GM19351 (cell line): ENCODE data around the gene ITPR1.

Experiments used
- ATAC-seq: cut with Tn5 transposase; IDR thresholded peaks from one replicate; pipeline ENCODE4 v1.9.1; 2021; ENCODE audit warnings: mild to moderate bottlenecking, moderate library complexity; ENCODE audit not compliant: unreplicated experiment

Gene ITPR1

DNA sequence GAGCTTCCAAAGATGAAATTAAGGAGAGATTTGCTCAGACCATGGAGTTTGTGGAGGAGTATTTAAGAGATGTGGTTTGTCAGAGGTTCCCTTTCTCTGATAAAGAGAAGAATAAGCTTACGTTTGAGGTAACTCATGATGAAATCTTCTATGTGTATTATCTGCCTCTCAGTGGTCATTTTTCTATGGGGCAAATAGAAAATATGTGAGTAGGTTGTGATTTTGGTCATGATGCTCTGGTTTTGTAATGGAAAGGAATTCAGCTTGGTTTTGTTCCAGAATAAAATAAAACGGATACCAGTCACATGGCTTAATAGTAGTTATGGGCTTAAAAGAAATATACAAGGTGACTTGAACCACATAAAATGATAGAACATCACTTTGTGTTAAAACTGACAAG is 181.1 kb downstream of the ITPR1 start:
- ATAC-seq: no peak

DNA sequence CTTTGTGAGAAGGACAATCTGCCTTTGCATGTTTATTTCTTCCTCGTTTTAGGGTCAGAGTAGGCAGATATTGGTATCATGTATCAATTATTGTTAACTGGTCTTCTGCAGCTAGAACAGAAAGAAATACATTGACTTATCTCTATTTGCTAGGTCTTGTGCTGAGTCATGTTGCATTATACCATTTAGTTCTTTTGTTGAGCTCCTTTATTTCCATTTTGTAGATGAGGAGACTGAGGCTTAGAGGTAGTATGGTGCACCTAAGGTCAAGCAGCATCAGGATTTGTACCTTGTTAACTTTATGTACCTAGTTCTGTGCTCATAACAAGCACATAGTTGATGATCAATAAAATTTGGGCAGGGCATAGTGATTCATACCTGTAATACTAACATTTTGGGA is 182.6 kb downstream of the ITPR1 start:
- no peak for ATAC-seq

- ATAC-seq: no peak
These were observed 185.2 kb downstream of the ITPR1 start for GRCh38 chr3:4678320-4678719.

DNA sequence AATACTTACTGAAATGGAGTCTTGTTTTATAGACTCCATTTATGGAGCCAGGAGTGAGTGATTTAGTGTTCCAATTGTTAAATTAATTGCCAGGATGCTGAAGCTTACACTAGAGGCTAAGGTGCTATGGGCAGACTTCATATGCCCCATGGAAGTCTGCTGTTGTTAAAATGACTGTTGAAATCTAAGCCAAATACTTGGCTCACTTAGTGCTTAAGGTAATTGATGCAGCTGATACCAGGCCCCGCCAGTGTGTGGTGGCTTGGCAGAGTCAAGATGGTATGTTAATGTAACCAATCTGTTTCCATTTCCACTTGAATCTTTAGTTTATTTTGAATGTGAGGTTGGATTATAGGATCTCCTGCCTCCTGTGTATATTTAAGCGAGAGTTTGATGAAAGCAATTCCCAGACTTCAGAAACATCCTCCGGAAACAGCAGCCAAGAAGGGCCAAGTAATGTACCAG is 187.1 kb downstream of the ITPR1 start:
- ATAC-seq: no peak

- no peak for ATAC-seq
These were observed 187.7 kb downstream of the ITPR1 start for GRCh38 chr3:4680871-4681300.

- no peak for ATAC-seq
These were observed 188.2 kb downstream of the ITPR1 start for GRCh38 chr3:4681301-4681700.

GRCh38 chr3:4684117-4684516 is 191.0 kb downstream of the ITPR1 start:
- ATAC-seq: no peak

GRCh38 chr3:4684976-4685375 is 191.8 kb downstream of the ITPR1 start:
- ATAC-seq: no peak

DNA sequence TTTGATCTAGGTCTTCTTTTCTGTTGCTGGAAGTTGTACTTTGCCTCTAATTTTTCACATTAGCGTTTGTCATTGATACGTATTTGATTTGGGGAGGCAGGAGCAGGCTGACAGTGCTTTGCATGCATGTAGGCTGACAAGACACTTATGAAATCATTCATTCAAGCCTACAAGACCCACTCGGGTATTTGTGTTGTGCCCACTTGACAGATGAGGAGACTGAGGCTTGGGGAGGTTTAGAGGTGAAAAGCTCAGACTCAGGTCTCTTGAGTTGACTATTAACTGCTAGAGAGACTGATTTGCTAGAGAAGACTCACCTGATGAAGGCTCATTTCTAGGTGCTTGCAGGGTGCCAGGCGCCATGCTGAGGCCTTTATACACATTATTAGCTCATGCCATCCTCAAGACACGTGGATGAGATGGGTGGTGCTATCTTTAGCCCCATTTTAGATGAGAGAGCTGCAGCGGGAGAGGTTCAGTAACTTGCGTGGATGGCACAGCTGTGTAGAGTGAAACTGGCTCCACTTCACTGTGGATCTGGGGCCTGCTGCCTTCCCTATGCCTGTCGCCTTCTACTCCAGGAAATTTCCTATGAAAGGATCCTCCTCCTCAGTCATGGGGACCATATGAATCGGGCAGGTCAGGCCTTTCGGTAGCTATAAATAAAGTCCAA is 192.7 kb downstream of the ITPR1 start:
- ATAC-seq: no peak

DNA sequence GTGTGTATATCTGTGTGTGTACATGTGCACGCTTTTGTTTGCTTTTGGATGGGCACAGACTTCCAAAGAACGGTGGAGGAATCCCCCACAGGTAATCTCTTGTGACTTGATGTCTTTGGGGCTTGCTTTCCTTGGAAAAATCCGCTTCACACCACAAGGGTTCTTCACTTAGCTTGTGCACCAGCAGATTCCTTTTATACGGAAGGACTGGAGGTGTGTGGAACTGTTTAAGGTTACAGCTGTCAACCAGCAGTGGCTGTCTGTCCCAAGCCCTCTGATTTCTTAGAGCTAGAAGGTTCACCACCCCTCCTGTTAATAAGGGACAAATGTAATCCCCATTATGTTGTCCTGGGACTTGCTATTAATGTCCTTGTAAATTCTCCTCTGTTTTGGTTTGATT is 193.5 kb downstream of the ITPR1 start:
- no peak for ATAC-seq

GRCh38 chr3:4687167-4687566 is 194.0 kb downstream of the ITPR1 start:
- ATAC-seq: no peak

GRCh38 chr3:4687596-4687995 is 194.4 kb downstream of the ITPR1 start:
- no peak for ATAC-seq

DNA sequence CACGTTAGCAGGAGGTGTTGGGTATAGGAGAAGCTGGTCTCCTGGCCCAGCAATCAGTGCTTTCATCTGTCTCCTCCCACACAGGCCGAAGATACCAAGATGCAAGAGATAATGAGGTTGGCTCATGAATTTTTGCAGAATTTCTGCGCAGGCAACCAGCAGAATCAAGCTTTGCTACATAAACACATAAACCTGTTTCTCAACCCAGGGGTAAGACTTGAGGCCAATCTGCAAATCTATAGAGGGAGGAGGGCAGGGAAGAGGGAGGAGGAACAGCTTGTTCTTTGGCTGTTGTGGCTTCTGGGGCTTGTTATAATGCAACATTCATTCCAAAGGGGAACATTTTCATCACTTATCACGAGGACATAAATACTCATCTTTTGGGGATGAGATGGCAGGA is 195.3 kb downstream of the ITPR1 start:
- no peak for ATAC-seq

- no peak for ATAC-seq
These were observed 195.9 kb downstream of the ITPR1 start for GRCh38 chr3:4689021-4689420.

DNA sequence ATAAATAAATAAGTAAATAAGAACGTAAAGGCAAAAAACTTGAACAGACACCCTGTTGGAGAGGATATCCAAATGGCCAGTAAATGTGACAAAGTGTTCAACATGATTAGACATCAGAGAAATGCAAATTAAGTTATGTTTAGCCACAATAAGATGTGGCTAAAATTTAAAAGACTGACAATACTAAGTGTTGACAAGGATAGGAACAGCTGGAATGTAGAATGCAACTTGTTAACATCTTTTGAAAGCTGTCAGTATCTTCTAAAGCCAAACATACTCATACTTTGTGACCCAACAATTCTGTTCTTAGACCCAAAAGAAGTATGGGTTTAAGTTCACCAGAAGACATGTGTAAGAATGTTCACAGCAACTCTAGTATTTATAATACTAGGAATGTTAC is 197.1 kb downstream of the ITPR1 start:
- no peak for ATAC-seq

DNA sequence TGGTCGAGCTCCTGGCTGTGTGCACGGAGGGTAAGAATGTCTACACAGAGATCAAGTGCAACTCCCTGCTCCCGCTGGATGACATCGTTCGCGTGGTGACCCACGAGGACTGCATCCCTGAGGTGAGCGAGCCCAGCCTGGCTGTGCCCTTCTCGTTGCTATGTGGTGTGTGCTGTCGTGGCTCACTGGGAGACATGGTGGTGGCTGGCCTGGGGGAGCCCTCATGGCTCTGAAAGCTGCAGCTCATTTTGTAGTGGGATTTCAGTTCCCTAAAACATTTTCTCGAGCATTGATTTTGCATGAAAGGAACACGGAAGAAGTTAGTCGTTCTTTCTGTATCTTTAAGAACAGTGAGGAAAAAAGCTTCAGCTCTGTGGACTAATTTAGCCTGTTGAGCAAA is 200.5 kb downstream of the ITPR1 start:
- ATAC-seq: peak; percentile 93

DNA sequence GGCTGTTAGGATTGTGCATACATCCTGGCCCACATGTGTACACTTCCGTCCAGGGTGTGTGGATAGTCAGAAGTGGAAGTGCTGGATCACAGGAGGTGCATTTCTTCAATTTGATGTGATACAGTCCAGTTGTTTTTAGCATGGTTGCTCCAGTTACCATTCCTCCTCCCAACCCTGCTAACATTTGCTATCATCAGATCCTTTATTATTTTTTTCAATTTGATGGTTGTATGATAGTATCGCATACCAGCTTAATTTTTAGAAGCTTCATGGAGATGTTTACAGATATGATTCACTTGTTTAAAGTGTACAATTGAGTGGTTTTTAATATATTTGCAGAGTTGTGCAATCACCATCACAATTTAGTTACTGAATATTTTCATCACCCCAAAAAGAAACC is 202.7 kb downstream of the ITPR1 start:
- ATAC-seq: no peak

DNA sequence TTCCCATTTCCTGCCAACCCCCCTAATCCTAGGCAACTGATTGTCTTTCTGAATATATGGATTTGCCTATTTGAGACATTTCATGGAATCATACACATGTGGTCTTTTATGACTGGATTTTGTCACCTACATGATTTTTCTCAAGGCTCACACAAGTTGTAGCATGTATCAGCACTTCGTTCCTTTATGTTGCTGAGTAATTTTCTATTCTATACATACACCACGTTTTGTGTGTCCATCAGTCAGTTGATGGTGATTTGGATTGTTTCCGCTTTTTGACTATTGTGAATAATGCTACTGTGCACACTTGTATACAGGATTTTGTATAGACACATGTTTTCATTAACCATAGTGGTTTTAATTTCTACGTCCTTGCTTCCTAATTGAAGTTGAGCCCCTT is 203.1 kb downstream of the ITPR1 start:
- ATAC-seq: no peak

DNA sequence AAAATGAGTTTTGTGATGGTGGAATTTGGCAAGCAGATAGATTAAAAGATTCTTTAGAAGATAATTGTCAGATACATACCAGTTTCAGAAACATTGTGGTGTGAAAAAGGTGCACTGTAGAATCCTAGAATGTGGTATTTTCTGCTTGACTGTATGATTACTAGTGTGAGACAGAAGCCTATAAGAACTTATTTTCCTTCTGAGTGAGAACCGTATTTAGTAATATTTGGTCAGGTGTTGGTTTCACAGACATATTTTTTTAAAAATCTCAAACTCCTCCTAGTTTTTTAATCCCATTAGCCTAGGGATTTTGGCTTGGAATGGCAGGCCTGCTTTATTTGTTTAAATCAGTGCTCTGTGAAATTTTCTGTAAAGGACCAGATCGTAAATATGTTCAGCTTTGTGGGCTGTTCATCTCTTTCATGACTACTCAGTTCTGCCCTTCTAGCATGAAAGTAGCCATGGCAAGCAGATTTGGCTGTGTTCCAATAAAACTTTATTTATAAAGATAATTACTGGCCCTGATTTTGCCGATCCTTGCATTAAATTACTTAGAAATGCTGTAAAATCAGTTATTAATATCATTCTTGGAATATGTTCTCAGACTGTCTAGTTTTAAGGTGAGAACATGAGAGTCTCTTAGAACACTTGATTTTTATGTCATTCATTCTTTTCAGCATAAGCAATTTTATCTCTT is 205.1 kb downstream of the ITPR1 start:
- no peak for ATAC-seq

DNA sequence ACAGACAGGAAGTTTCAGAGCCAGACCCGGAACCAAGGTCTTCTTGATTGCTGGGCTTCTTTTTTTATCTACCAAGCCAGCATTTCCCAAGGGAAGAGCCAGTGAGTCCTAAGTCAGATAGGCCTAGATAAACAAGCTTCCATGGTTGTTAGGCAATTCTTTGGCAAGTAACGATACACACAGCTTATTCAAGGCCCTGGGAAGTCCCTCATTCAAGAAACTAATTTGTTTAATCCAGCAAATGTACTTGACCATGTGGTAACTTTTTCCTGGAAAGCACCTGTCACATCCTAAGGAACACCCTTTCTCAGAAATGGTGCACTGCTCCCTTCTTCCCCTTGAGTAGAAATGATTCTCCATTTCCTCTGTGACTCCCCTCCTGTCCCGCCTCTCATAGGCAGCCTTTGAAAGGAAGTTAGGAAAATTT is 209.9 kb downstream of the ITPR1 start:
- ATAC-seq: no peak

DNA sequence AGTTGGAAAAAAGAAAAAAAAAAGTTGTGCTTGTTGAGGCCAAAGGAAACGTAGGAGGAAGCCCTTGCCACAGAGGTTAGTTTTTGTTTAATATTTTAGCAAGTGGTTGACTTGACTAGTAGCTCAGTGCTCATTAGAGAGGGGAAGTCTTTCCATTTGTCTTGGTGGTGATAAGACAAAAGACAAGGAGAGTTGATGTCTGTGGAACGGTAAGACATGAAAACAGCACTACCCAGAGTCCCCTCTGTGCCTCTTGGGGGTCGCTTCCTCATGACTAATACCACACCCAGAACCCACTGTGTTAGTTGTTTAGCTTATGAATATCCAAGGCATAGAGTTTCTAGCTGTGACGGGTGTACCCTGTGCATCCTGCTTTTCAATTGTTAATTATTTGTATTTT is 211.4 kb downstream of the ITPR1 start:
- no peak for ATAC-seq

DNA sequence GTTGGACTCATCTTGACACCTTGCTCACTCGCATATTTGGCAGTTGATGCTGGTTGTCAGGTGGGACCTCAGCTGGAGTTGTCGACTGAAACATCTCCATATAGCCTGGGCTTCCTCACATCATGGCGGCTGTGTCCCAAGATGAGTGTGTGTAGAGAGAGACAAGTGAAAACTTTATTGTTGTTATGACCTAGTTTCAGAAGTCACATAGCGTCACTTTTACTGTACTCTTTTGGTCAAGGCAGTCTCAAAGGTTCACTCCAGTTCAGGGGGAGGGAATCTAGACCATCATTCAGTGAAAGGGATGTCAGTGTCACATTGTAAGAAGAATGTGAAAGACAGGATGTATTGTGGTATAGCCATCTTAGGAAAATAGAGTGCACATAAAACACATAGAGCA is 214.2 kb downstream of the ITPR1 start:
- no peak for ATAC-seq

DNA sequence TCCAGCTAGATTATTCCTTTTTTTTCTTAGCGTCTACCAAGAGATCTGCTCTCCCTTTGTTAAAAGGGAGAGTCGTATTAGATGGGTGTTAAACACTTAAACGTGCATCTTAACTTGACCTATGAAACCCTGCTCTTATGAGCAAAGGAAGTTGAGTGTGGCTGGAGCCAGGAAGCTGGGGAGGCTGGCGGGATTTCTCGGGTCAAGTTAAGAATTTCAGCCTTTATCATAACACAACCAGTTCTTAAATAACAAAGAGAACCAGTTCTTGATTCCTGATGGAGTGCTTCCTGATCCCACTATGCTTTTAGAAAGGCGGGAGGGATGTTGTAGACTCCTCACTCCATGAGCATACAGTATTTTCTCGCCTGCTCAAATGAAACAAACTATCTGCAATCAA is 215.1 kb downstream of the ITPR1 start:
- ATAC-seq: no peak
